Bronchial epithelial cell (primary cell): Measurements from ENCODE around the gene MRPS14. TPM values are rescaled to one million over a fixed set of nuclear protein-coding genes. Genes with fewer than 3 reads are reported as not detected.

ENCODE experiments used
- DNase-seq: peaks from one replicate; pipeline ENCODE4 v3.0.0-alpha.2; 2010; ENCODE audit warnings: low read depth
- FAIRE-seq: peaks from 2 replicates; lab custom pipeline; 2011; peaks lifted over from hg19 to GRCh38; lab: Jason Lieb, UNC
- H3K27me3 ChIP-seq: 2 replicates; pipeline ENCODE4 v1.5.1; 2011; ENCODE audit warnings: low read length; ENCODE audit not compliant: control insufficient read depth, insufficient read depth
- H3K36me3 ChIP-seq: 2 replicates; pipeline ENCODE4 v1.5.1; 2011; ENCODE audit warnings: low read length; ENCODE audit not compliant: control insufficient read depth, insufficient read depth
- H3K4me3 ChIP-seq: 2 replicates; pipeline ENCODE4 v1.5.1; 2011; ENCODE audit warnings: mild to moderate bottlenecking, low read depth, low read length, control low read depth
- total RNA-seq: library from RNA; depleted of rRNA; stranded (reverse); fragments of >200 nt; gene quantifications from 2 replicates; pipeline ENCODE4 v1.2.1, GENCODE V29; 2014
- TF ChIP-seq, protein P1 (sequence below): IDR thresholded peaks from 2 replicates; pipeline ENCODE4 v1.5.1; 2011; ENCODE audit warnings: mild to moderate bottlenecking, moderate library complexity, low read length, control low read depth, inconsistent platforms; ENCODE audit not compliant: insufficient read depth, severe bottlenecking

The MRPS14 gene
- total RNA-seq, 1 donor from 2014 or later, result 21.3 TPM

DNA sequence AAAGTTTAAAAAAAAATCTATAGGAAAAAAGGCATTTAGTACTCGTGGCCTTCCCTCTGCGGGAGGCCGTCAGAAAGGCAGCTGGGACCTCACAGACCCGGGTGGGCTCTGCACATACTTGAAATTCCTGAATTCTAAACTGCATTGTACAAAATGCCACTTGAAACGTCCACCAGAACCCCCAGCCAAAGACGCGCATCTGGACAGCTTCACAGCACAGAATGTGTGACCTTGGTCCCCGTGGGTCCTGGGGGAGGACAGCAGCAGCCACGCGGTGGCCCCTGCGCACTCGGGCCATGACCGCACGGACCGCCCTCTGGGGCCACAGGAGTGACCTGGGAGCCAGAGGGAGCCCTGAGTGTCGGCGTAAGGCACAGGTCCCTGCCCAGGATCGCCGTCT is 20.6 kb upstream of the MRPS14 start:
- no peaks in the 10 kb centered on the region for H3K36me3 ChIP-seq
- H3K27me3 ChIP-seq, result no peaks in the 10 kb centered on the region
- no peak for FAIRE-seq
- DNase-seq, result no peak
- no peak overlapping the region for H3K4me3 ChIP-seq
- TF ChIP-seq, protein P1, sequence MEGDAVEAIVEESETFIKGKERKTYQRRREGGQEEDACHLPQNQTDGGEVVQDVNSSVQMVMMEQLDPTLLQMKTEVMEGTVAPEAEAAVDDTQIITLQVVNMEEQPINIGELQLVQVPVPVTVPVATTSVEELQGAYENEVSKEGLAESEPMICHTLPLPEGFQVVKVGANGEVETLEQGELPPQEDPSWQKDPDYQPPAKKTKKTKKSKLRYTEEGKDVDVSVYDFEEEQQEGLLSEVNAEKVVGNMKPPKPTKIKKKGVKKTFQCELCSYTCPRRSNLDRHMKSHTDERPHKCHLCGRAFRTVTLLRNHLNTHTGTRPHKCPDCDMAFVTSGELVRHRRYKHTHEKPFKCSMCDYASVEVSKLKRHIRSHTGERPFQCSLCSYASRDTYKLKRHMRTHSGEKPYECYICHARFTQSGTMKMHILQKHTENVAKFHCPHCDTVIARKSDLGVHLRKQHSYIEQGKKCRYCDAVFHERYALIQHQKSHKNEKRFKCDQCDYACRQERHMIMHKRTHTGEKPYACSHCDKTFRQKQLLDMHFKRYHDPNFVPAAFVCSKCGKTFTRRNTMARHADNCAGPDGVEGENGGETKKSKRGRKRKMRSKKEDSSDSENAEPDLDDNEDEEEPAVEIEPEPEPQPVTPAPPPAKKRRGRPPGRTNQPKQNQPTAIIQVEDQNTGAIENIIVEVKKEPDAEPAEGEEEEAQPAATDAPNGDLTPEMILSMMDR, result no peak

DNA sequence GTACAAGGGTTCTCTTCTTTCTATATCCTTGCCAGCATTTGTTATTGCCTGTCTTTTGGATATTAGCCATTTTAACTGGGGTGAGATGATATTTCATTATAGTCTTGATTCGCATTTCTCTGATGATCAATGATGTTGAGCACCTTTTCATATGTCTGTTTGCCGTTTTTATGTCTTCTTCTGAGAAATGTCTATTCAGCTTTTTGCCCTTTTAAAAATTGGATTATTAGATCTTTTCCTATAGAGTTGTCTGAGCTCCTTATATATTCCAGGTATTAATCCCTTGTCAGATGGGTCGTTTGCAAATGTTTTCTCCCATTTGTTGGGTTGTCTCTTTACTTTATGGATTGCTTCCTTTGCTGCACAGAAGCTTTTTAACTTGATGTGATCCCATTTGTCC is 19.4 kb upstream of the MRPS14 start:
- FAIRE-seq (no peak), DNase-seq (no peak)
- H3K27me3 ChIP-seq, result no peaks in the 10 kb centered on the region
- H3K36me3 ChIP-seq, result no peaks in the 10 kb centered on the region
- TF ChIP-seq, protein P1, result no peak
- no peak overlapping the region for H3K4me3 ChIP-seq

DNA sequence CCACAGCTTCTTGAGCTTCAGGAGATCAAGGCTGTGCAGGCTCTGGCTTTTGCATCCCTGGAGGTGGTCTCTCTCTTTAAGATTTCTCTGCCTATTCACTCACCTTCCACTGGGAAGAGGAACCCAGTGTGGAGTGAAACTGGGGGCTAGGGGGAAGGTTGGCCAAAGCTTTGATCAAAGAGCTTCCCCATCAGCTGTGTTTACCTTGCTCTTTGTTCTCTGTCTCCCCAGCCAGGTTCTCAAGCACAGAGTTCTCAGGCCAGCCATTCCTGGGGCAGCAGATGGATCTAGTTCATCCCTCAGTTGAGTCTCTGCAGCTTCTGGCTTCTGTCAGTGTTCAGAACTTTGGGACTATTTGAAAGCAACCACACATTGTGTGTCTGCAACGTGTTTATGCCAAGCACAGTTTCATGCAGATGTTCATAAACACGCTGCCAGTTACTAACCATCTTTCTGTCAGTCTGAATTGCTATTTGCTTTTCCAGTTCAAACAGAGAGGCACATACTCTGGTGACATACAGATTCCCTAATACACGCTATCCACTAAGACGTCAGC is 17.2 kb upstream of the MRPS14 start:
- no peaks in the 10 kb centered on the region for H3K36me3 ChIP-seq
- no peak for FAIRE-seq
- DNase-seq, result no peak
- H3K4me3 ChIP-seq, result no peak overlapping the region
- TF ChIP-seq, protein P1, result no peak
- H3K27me3 ChIP-seq, result no peaks in the 10 kb centered on the region

DNA sequence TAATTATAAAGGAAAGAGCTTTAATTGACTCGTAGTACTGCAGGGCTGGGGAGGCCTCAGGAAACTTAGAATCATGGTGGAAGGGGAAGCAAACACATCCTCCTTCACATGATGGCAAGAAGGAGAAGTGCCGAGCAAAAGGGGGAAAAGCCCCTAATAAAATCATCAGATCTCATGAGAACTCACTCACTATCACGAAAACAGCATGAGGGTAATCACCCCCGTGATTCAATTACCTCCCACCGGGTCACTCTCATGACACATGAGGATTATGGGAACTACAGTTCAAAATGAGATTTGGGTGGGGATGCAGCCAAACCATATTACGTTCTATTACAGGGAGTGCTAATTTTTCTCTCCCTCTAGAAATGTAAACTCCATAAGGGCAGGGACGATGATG is 14.2 kb upstream of the MRPS14 start:
- no peak for FAIRE-seq
- no peaks in the 10 kb centered on the region for H3K36me3 ChIP-seq
- no peaks in the 10 kb centered on the region for H3K27me3 ChIP-seq
- DNase-seq, result no peak
- H3K4me3 ChIP-seq, result no peak overlapping the region
- TF ChIP-seq, protein P1, result no peak

DNA sequence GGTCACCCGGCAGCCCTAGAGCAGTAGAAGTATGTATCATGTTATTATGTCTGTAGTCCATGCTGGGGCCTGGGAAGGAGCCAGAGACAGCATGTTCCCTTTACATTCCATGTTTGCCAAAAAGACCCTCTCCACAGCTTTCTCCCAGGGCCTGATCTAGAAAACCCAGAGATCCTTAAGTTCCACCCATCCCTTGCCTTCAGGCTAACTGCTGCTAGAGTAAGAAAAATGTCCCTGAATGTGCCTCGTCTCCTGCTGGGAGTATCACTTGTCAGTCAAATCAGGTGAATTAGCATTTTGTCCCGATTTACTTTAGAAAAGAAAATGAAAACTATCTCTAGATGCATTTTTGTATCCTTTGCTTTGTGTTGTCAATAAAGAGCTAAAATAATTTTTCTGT is 13.3 kb upstream of the MRPS14 start:
- no peak for FAIRE-seq
- no peaks in the 10 kb centered on the region for H3K36me3 ChIP-seq
- no peak for DNase-seq

DNA sequence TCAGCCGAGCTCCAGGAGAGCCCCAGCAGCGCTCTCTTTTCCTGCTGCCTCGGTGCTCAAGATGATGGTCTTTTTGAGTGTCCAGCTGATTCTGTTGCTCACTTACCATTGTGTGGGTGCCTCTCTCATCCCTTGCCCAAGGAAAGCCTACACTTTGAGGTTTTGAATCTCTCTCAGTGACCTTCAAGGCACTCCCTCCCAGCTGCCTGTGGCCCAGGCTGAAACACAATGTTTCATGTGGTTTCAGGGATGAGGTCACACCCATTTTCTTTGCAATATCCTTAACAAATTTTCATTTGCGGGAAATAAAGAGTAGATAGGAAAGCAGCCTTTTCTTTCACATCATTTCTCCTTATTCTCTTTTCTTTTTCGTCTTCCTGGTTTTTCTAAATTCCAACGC is 12.6 kb upstream of the MRPS14 start:
- Histone ChIP-seq H3K27me3 (no peaks in the 10 kb centered on the region), H3K36me3 (no peaks in the 10 kb centered on the region), H3K4me3 (no peak overlapping the region)
- DNase-seq, result no peak
- no peak for FAIRE-seq
- TF ChIP-seq, protein P1, result no peak

More for the DNA sequence above, 13.3 kb upstream of the MRPS14 start:
- no peak overlapping the region for H3K4me3 ChIP-seq
- TF ChIP-seq, protein P1, result no peak
- no peaks in the 10 kb centered on the region for H3K27me3 ChIP-seq
